ENCODE results near the gene CRY1.
"Not testable (repeated sequence)": the region's sequence is repeated elsewhere in the genome, so short reads cannot be mapped to it uniquely, and the experiment has no call there.

CRY1 gene

GRCh38 chr12:107058190-107058589 lies 35.2 kb downstream of the CRY1 start:
- DNase-seq, result no peak

- DNase-seq, result no peak
Measured at GRCh38 chr12:107057071-107057834, 36.1 kb downstream of the CRY1 start.

- DNase-seq, result no peak
Measured at GRCh38 chr12:107053709-107054108, 39.6 kb downstream of the CRY1 start.

GRCh38 chr12:107045186-107045585 lies 48.2 kb downstream of the CRY1 start:
- no peak for DNase-seq

GRCh38 chr12:107042801-107043200 lies 50.5 kb downstream of the CRY1 start:
- DNase-seq, result no peak

GRCh38 chr12:107035733-107036132 lies 57.6 kb downstream of the CRY1 start:
- DNase-seq, result no peak

- DNase-seq, result no peak
Measured at GRCh38 chr12:107033758-107034739, 59.3 kb downstream of the CRY1 start.

- DNase-seq, result no peak
Measured at GRCh38 chr12:107032266-107032665, 61.1 kb downstream of the CRY1 start.

GRCh38 chr12:107031061-107031460 lies 62.3 kb downstream of the CRY1 start:
- no peak for DNase-seq

- no peak for DNase-seq
Measured at GRCh38 chr12:107029081-107029480, 64.3 kb downstream of the CRY1 start.

- DNase-seq, result peak; percentile 54
Measured at GRCh38 chr12:107027636-107028053, 65.7 kb downstream of the CRY1 start.

- DNase-seq, result no peak
Measured at GRCh38 chr12:107026806-107027635, 66.3 kb downstream of the CRY1 start.

GRCh38 chr12:107026356-107026755 lies 67.0 kb downstream of the CRY1 start:
- not testable (repeated sequence) for DNase-seq

- no peak for DNase-seq
Measured at GRCh38 chr12:107025671-107026070, 67.7 kb downstream of the CRY1 start.

- DNase-seq, result no peak
Measured at GRCh38 chr12:107019546-107019945, 73.8 kb downstream of the CRY1 start.

GRCh38 chr12:107017042-107017441 lies 76.3 kb downstream of the CRY1 start:
- DNase-seq, result no peak

GRCh38 chr12:107014055-107014454 lies 79.3 kb downstream of the CRY1 start:
- DNase-seq, result no peak

- DNase-seq, result no peak
Measured at GRCh38 chr12:107012736-107013425, 80.5 kb downstream of the CRY1 start.

GRCh38 chr12:107011519-107011918 lies 81.8 kb downstream of the CRY1 start:
- no peak for DNase-seq

GRCh38 chr12:107007411-107007810 lies 85.9 kb downstream of the CRY1 start:
- DNase-seq, result no peak

- DNase-seq, result not testable (repeated sequence)
Measured at GRCh38 chr12:107002665-107003064, 90.7 kb downstream of the CRY1 start.

- DNase-seq, result no peak
Measured at GRCh38 chr12:106999446-106999845, 93.9 kb downstream of the CRY1 start.

All from activated CD4-positive, alpha-beta T cell treated with anti-CD3 and anti-CD28 coated beads, Interleukin-2, amount 50 U/mL, for 16 hours (primary cell).